ENCODE results near the gene CCNJL.

DNA sequence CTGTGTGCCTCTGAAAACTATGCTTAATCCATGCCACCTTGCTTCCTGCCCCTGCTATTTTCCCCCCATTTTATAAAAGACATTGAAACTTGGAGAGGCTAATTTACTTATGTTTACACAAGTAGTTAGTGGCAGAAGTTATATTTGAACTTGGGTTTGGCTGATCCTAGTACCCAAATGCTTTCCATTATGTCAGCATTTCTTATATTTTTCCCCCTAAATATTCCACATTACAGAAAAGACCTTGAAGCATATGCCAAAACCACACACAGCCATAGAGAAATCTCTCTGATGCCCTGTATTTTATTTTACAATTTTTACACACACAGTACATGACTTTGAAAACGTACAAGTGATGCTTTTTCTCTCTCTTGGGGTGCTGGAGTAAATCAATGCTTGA is 46.9 kb upstream of the CCNJL start:
- TF ChIP-seq, protein P1, sequence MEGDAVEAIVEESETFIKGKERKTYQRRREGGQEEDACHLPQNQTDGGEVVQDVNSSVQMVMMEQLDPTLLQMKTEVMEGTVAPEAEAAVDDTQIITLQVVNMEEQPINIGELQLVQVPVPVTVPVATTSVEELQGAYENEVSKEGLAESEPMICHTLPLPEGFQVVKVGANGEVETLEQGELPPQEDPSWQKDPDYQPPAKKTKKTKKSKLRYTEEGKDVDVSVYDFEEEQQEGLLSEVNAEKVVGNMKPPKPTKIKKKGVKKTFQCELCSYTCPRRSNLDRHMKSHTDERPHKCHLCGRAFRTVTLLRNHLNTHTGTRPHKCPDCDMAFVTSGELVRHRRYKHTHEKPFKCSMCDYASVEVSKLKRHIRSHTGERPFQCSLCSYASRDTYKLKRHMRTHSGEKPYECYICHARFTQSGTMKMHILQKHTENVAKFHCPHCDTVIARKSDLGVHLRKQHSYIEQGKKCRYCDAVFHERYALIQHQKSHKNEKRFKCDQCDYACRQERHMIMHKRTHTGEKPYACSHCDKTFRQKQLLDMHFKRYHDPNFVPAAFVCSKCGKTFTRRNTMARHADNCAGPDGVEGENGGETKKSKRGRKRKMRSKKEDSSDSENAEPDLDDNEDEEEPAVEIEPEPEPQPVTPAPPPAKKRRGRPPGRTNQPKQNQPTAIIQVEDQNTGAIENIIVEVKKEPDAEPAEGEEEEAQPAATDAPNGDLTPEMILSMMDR (conservative IDR thresholded peaks at IDR 0.05; ENCODE audit: low read length), result no peak
- no peak for TF ChIP-seq EZH2phosphoT487 (IDR thresholded peaks at IDR 0.05; ENCODE audit: borderline replicate concordance, low read depth, low read length)

All from OCI-LY7 (cell line).